Ishikawa (cell line): ENCODE measurements around the gene NOS1AP.
A peak's percentile ranks its signal among the peaks of the same experiment; 100 is the strongest.

ENCODE experiments used
- CEBPB ChIP-seq: IDR thresholded peaks from 2 replicates; pipeline ENCODE4 v1.6.1; 2012
- CREB1 ChIP-seq: IDR thresholded peaks from 2 replicates; pipeline ENCODE4 v1.6.1; 2012; ENCODE audit warnings: low read depth
- EGR1 ChIP-seq: IDR thresholded peaks from 2 replicates; pipeline ENCODE4 v1.6.1; 2012
- EP300 ChIP-seq: IDR thresholded peaks from 2 replicates; pipeline ENCODE4 v1.6.1; 2012; ENCODE audit warnings: borderline replicate concordance
- FOXM1 ChIP-seq: IDR thresholded peaks from 2 replicates; pipeline ENCODE4 v1.6.1; 2012; ENCODE audit warnings: low read depth, borderline replicate concordance
- NFIC ChIP-seq: IDR thresholded peaks from 2 replicates; pipeline ENCODE4 v1.6.1; 2012
- RAD21 ChIP-seq: IDR thresholded peaks from 2 replicates; pipeline ENCODE4 v1.6.1; 2012; ENCODE audit warnings: low read depth
- TAF1 ChIP-seq: IDR thresholded peaks from 2 replicates; pipeline ENCODE4 v1.6.1; 2012; ENCODE audit warnings: low read depth, mild to moderate bottlenecking
- TCF12 ChIP-seq: IDR thresholded peaks from 2 replicates; pipeline ENCODE4 v1.6.1; 2012; ENCODE audit warnings: low read depth
- TEAD4 ChIP-seq: IDR thresholded peaks from 2 replicates; pipeline ENCODE4 v1.6.1; 2012
- YY1 ChIP-seq: IDR thresholded peaks from 2 replicates; pipeline ENCODE4 v1.6.1; 2012; ENCODE audit warnings: low read depth
- ZBTB7A ChIP-seq: IDR thresholded peaks from 2 replicates; pipeline ENCODE4 v1.6.1; 2012; ENCODE audit warnings: low read depth
- TF ChIP-seq, protein P1 (sequence below): IDR thresholded peaks from 2 replicates; pipeline ENCODE4 v1.6.1; 2012; ENCODE audit warnings: low read depth, mild to moderate bottlenecking
- TF ChIP-seq, protein P2 (sequence below): IDR thresholded peaks from 2 replicates; pipeline ENCODE4 v1.6.1; 2012
- TF ChIP-seq, protein P3 (sequence below): IDR thresholded peaks from 2 replicates; pipeline ENCODE4 v1.6.1; 2012

The NOS1AP gene

DNA sequence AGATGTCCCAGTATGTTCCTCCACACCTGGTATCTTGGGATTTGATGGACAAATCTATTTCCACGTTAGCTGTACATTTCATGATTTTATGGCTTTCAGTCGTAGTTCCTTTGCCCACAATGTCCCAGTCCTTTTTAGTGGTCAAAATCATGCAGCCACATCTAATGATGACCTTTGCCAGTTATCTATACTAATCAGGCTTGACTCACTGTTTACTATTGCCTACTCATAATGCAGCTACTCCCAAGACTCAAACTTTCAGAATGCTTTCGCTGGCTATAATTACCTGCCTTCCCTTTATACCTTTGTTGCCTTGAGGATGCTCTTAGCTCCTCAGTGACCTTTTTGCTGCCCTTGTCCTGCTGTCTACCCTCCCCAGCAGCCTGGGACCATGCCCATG, 6.4 kb downstream of the NOS1AP start:
- TF ChIP-seq ZBTB7A (no peak), NFIC (no peak), TEAD4 (no peak), EGR1 (no peak)
- TF ChIP-seq, protein P1, sequence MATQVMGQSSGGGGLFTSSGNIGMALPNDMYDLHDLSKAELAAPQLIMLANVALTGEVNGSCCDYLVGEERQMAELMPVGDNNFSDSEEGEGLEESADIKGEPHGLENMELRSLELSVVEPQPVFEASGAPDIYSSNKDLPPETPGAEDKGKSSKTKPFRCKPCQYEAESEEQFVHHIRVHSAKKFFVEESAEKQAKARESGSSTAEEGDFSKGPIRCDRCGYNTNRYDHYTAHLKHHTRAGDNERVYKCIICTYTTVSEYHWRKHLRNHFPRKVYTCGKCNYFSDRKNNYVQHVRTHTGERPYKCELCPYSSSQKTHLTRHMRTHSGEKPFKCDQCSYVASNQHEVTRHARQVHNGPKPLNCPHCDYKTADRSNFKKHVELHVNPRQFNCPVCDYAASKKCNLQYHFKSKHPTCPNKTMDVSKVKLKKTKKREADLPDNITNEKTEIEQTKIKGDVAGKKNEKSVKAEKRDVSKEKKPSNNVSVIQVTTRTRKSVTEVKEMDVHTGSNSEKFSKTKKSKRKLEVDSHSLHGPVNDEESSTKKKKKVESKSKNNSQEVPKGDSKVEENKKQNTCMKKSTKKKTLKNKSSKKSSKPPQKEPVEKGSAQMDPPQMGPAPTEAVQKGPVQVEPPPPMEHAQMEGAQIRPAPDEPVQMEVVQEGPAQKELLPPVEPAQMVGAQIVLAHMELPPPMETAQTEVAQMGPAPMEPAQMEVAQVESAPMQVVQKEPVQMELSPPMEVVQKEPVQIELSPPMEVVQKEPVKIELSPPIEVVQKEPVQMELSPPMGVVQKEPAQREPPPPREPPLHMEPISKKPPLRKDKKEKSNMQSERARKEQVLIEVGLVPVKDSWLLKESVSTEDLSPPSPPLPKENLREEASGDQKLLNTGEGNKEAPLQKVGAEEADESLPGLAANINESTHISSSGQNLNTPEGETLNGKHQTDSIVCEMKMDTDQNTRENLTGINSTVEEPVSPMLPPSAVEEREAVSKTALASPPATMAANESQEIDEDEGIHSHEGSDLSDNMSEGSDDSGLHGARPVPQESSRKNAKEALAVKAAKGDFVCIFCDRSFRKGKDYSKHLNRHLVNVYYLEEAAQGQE, result no peak

DNA sequence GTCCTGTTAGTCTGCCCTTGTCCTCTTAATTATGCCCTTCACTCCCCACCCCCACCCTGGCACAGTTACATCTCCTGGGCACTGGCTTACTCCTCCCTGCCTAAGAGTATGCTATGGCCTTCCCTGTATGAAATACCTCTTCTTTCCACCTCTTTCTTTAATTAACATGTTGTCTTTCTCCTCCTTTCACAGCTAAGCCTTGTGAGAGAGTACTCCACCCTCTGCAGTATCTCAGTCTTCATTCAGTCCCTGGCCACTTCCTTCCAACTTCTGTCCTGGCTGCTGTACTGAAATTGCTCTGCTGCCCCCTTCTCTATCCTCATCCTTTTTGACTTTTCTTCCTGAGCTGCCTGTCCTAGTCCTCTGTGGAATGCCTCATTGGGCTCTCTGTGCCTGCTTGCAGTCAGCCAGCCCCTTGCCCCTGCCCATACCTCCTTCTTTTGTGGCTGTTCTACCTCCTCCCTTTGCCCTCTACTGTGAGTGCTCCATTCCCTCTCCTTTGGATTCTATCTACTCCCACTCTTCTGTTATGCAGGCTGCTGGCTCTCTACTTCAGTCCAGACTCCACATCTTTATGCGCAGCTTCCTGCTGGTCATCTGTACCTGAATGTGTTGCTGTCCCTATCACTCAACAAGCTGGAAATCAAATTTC, 8.3 kb downstream of the NOS1AP start:
- TF ChIP-seq, protein P2, sequence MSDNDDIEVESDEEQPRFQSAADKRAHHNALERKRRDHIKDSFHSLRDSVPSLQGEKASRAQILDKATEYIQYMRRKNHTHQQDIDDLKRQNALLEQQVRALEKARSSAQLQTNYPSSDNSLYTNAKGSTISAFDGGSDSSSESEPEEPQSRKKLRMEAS, result no peak
- TF ChIP-seq, protein P3, sequence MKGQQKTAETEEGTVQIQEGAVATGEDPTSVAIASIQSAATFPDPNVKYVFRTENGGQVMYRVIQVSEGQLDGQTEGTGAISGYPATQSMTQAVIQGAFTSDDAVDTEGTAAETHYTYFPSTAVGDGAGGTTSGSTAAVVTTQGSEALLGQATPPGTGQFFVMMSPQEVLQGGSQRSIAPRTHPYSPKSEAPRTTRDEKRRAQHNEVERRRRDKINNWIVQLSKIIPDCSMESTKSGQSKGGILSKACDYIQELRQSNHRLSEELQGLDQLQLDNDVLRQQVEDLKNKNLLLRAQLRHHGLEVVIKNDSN, result no peak
- no peak for TF ChIP-seq TAF1
- TF ChIP-seq RAD21, result no peak
- no peak for TF ChIP-seq NFIC
- TF ChIP-seq CREB1, result no peak
- no peak for TF ChIP-seq ZBTB7A
- no peak for TF ChIP-seq EGR1
- no peak for TF ChIP-seq TEAD4
- no peak for TF ChIP-seq YY1
- TF ChIP-seq, protein P1, result no peak
- no peak for TF ChIP-seq CEBPB
- no peak for TF ChIP-seq EP300
- no peak for TF ChIP-seq TCF12
- TF ChIP-seq FOXM1, result no peak

DNA sequence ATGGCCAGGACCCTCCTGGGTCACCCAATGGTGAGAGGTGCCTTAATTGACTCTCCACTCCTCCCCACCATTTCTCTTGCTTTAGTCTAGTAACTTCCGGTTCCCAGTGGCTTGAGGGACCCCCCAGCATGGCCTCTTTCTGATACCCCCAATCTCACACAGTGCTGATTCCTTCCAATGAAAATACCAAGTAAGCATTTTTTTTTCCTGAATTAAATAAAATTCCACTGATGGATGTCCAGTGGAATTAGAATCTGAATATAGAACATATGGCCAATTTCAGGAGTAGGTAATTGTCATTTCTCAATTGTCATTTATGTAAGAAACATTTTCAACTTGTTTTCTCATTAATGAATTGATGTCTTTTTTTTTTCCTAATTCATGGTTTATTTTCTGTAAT, 9.5 kb downstream of the NOS1AP start:
- no peak for TF ChIP-seq TEAD4
- no peak for TF ChIP-seq TCF12
- no peak for TF ChIP-seq FOXM1

DNA sequence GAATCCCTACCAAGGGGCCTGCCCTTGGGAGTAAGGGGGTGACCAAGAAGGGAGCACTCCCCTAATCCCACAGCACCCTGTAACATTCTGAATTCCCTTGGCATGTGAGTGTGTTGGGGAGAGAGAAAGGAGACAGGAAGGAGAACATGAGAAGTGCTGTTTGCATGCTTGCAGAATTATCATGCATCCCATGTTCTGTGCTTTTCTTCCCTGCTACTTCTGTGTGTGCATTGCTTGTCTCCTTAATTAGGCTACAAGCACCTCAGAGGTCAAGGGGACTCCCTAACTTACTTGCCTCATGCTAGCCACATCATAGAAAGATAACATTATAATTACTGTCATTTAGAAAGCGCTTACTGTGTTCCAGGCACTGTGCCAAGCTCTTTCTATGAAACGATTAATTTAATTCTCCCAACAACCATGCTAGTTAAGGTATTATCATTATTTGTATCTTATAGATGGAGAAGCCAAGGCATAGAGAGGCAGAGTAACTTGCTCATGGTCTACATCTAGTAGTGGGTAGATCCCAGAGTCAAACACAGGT, 11.1 kb downstream of the NOS1AP start:
- TF ChIP-seq CREB1 (no peak), TEAD4 (no peak), ZBTB7A (no peak), FOXM1 (no peak), NFIC (no peak), EP300 (no peak), TAF1 (no peak), EGR1 (no peak), CEBPB (no peak), YY1 (no peak), TCF12 (no peak), RAD21 (no peak)
- TF ChIP-seq, protein P1, result no peak
- TF ChIP-seq, protein P3, result no peak
- TF ChIP-seq, protein P2, result no peak

DNA sequence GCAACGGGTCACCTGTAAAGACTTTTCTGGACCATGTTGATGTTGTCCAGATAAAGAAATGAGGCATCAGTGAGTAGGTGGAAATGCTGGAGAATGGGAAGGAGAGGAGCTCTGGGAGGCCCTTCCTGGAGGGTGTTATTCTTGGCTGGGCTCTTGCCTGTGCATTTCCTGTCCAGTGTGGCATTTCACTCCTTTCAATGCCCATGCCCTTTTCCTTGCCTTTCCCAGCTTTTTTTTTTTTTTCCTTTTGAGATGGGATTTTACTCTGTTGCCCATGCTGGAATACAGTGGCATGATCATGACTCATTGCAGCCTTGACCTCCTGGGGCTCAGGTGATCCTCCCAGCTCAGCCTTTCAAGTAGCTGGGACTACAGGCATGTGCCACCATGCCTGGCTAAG, 11.8 kb downstream of the NOS1AP start:
- TF ChIP-seq NFIC (0 out of 2 replicates have a peak, but pooled peaks have one; percentile 31), TAF1 (no peak)
